GM12865 (cell line): ENCODE results near the gene CRYZ.
A peak's percentile ranks its signal among the peaks of the same experiment; 100 is the strongest.

Experiments
- DNase-seq: peaks from one replicate; pipeline ENCODE4 v3.0.0; 2010; ENCODE audit warnings: low read depth
- H3K4me3 ChIP-seq: 2 replicates; pipeline ENCODE4 v1.5.1; 2011; ENCODE audit warnings: mild to moderate bottlenecking, low read depth, low read length, control low read depth
- CTCF ChIP-seq: IDR thresholded peaks from 2 replicates; pipeline ENCODE4 v1.5.1; 2011; ENCODE audit warnings: low read length, control low read depth, low read depth, inconsistent platforms; ENCODE audit not compliant: insufficient read depth; ENCODE audit errors: missing control alignments

CRYZ gene

GRCh38 chr1:74690364-74690696 lies 42.5 kb downstream of the CRYZ start:
- H3K4me3 ChIP-seq: no peak overlapping the region
- no peak for TF ChIP-seq CTCF
- DNase-seq: no peak

- DNase-seq: peak; percentile 68
- no peak overlapping the region for H3K4me3 ChIP-seq
- peak; percentile 74 for TF ChIP-seq CTCF
These were observed 43.1 kb downstream of the CRYZ start for GRCh38 chr1:74689621-74690363.

- no peak overlapping the region for H3K4me3 ChIP-seq
These were observed 45.9 kb downstream of the CRYZ start for GRCh38 chr1:74686928-74687327.

GRCh38 chr1:74684301-74684700 lies 48.5 kb downstream of the CRYZ start:
- no peak for TF ChIP-seq CTCF
- no peak for DNase-seq
- no peak overlapping the region for H3K4me3 ChIP-seq

More at GRCh38 chr1:74686928-74687327, 45.9 kb downstream of the CRYZ start:
- no peak for TF ChIP-seq CTCF
- no peak for DNase-seq

GRCh38 chr1:74683656-74684055 lies 49.2 kb downstream of the CRYZ start:
- TF ChIP-seq CTCF: no peak
- no peak for DNase-seq
- H3K4me3 ChIP-seq: no peak overlapping the region

GRCh38 chr1:74681851-74682250 lies 51.0 kb downstream of the CRYZ start:
- no peak overlapping the region for H3K4me3 ChIP-seq
- DNase-seq: no peak
- TF ChIP-seq CTCF: no peak

- DNase-seq: peak; percentile 49
- no peak for TF ChIP-seq CTCF
These were observed 51.4 kb downstream of the CRYZ start for GRCh38 chr1:74681449-74681848.

More at GRCh38 chr1:74681449-74681848, 51.4 kb downstream of the CRYZ start:
- no peak overlapping the region for H3K4me3 ChIP-seq
